HG02852 (cell line): ENCODE data around the gene ASMT.
"Not testable (repeated sequence)": the region's sequence is repeated elsewhere in the genome, so short reads cannot be mapped to it uniquely, and the experiment has no call there.

Experiments used
- ATAC-seq: cut with Tn5 transposase; IDR thresholded peaks from one replicate; pipeline ENCODE4 v1.9.1; 2021; ENCODE audit warnings: mild to moderate bottlenecking, moderate library complexity; ENCODE audit not compliant: unreplicated experiment

ASMT gene

GRCh38 chrX:1646009-1646408 lies 31.1 kb downstream of the ASMT start:
- ATAC-seq: no peak

- no peak for ATAC-seq
Observed at GRCh38 chrX:1649621-1650020, 34.8 kb downstream of the ASMT start.

- ATAC-seq: peak; percentile 53
Observed at GRCh38 chrX:1652011-1652811, 37.4 kb downstream of the ASMT start.

GRCh38 chrX:1656379-1656778 lies 41.5 kb downstream of the ASMT start:
- no peak for ATAC-seq

GRCh38 chrX:1657367-1658070 lies 42.7 kb downstream of the ASMT start:
- peak; percentile 40 for ATAC-seq

- no peak for ATAC-seq
Observed at GRCh38 chrX:1658071-1658491, 43.2 kb downstream of the ASMT start.

- ATAC-seq: no peak
Observed at GRCh38 chrX:1659664-1660461, 45.0 kb downstream of the ASMT start.

- peak; percentile 88 for ATAC-seq
Observed at GRCh38 chrX:1661048-1661921, 46.4 kb downstream of the ASMT start.

GRCh38 chrX:1661922-1662221 lies 47.0 kb downstream of the ASMT start:
- ATAC-seq: peak; percentile 18

GRCh38 chrX:1667566-1667965 lies 52.7 kb downstream of the ASMT start:
- ATAC-seq: no peak

GRCh38 chrX:1673337-1673736 lies 58.5 kb downstream of the ASMT start:
- no peak for ATAC-seq

GRCh38 chrX:1676866-1677265 lies 62.0 kb downstream of the ASMT start:
- no peak for ATAC-seq

- ATAC-seq: no peak
Observed at GRCh38 chrX:1679238-1679637, 64.4 kb downstream of the ASMT start.

- ATAC-seq: no peak
Observed at GRCh38 chrX:1681439-1681838, 66.6 kb downstream of the ASMT start.

GRCh38 chrX:1681856-1682255 lies 67.0 kb downstream of the ASMT start:
- ATAC-seq: not testable (repeated sequence)

- ATAC-seq: not testable (repeated sequence)
Observed at GRCh38 chrX:1682501-1682900, 67.6 kb downstream of the ASMT start.

- not testable (repeated sequence) for ATAC-seq
Observed at GRCh38 chrX:1684883-1685282, 70.0 kb downstream of the ASMT start.

- ATAC-seq: not testable (repeated sequence)
Observed at GRCh38 chrX:1685444-1685880, 70.6 kb downstream of the ASMT start.

GRCh38 chrX:1686642-1687041 lies 71.8 kb downstream of the ASMT start:
- no peak for ATAC-seq
